Measurements from ENCODE around the gene CLDN4. TPM values are rescaled to one million over a fixed set of nuclear protein-coding genes. Genes with fewer than 3 reads are reported as not detected.

CLDN4 gene
- total RNA-seq, 2 donors from 2014 or later, result 162 to 216 TPM

GRCh38 chr7:73799282-73800141 lies 31.3 kb upstream of the CLDN4 start:
- no peak overlapping the region for H3K27ac ChIP-seq
- intact Hi-C loops (cut with DNase I), result no loop called here

GRCh38 chr7:73801577-73801976 lies 29.2 kb upstream of the CLDN4 start:
- no peaks in the 10 kb centered on the region for H3K36me3 ChIP-seq
- 23% methylated on average over 1 of the region's 1 CpG for WGBS
- intact Hi-C loops (cut with DNase I), result no loop called here
- no peak overlapping the region for H3K27ac ChIP-seq
- H3K4me3 ChIP-seq, result no peak overlapping the region
- TF ChIP-seq POLR2A (IDR thresholded peaks at IDR 0.05) (no peak), POLR2AphosphoS5 (IDR thresholded peaks at IDR 0.05) (no peak), CTCF (IDR thresholded peaks at IDR 0.05) (no peak)
- no peaks in the 10 kb centered on the region for H3K27me3 ChIP-seq (replicated peaks; ENCODE audit: insufficient read depth)
- DNase-seq (ENCODE audit: low spot score), result no peak
- no peaks in the 10 kb centered on the region for H3K4me1 ChIP-seq (replicated peaks)
- H3K9me3 ChIP-seq, result no peaks in the 10 kb centered on the region

More at GRCh38 chr7:73799282-73800141, 31.3 kb upstream of the CLDN4 start:
- no peaks in the 10 kb centered on the region for H3K36me3 ChIP-seq
- no peaks in the 10 kb centered on the region for H3K4me1 ChIP-seq (replicated peaks)
- TF ChIP-seq POLR2AphosphoS5 (IDR thresholded peaks at IDR 0.05), result no peak
- no peak for TF ChIP-seq POLR2A (IDR thresholded peaks at IDR 0.05)
- no peak for TF ChIP-seq CTCF (IDR thresholded peaks at IDR 0.05)
- no peak for DNase-seq (ENCODE audit: low spot score)
- 63% methylated on average over 10 of the region's 10 CpGs for WGBS
- H3K4me3 ChIP-seq, result no peak overlapping the region
- H3K27me3 ChIP-seq (replicated peaks; ENCODE audit: insufficient read depth), result no peaks in the 10 kb centered on the region
- H3K9me3 ChIP-seq, result no peaks in the 10 kb centered on the region

GRCh38 chr7:73802459-73802858 lies 28.3 kb upstream of the CLDN4 start:
- Histone ChIP-seq H3K27me3 (replicated peaks; ENCODE audit: insufficient read depth) (no peaks in the 10 kb centered on the region), H3K9me3 (no peaks in the 10 kb centered on the region), H3K4me3 (no peak overlapping the region), H3K27ac (no peak overlapping the region), H3K4me1 (replicated peaks) (no peaks in the 10 kb centered on the region), H3K36me3 (no peaks in the 10 kb centered on the region)
- WGBS, result 85% methylated on average over 4 of the region's 4 CpGs
- TF ChIP-seq POLR2A (IDR thresholded peaks at IDR 0.05) (no peak), CTCF (IDR thresholded peaks at IDR 0.05) (no peak), POLR2AphosphoS5 (IDR thresholded peaks at IDR 0.05) (no peak)
- DNase-seq (ENCODE audit: low spot score), result no peak
- intact Hi-C loops (cut with DNase I), result no loop called here

GRCh38 chr7:73809467-73809951 lies 21.3 kb upstream of the CLDN4 start:
- Histone ChIP-seq H3K36me3 (no peaks in the 10 kb centered on the region), H3K4me3 (no peak overlapping the region), H3K4me1 (replicated peaks) (no peaks in the 10 kb centered on the region), H3K9me3 (no peaks in the 10 kb centered on the region), H3K27me3 (replicated peaks; ENCODE audit: insufficient read depth) (no peaks in the 10 kb centered on the region), H3K27ac (no peak overlapping the region)
- intact Hi-C loops (cut with DNase I), result no loop called here
- no peak for DNase-seq (ENCODE audit: low spot score)
- TF ChIP-seq POLR2AphosphoS5 (IDR thresholded peaks at IDR 0.05) (no peak), CTCF (IDR thresholded peaks at IDR 0.05) (no peak), POLR2A (IDR thresholded peaks at IDR 0.05) (no peak)
- WGBS, result 58% methylated on average over 21 of the region's 21 CpGs

GRCh38 chr7:73810998-73811360 lies 19.8 kb upstream of the CLDN4 start:
- H3K4me1 ChIP-seq (replicated peaks), result no peaks in the 10 kb centered on the region
- H3K4me3 ChIP-seq, result no peak overlapping the region
- H3K9me3 ChIP-seq, result no peaks in the 10 kb centered on the region
- H3K36me3 ChIP-seq, result no peaks in the 10 kb centered on the region
- H3K27ac ChIP-seq, result no peak overlapping the region
- WGBS, result 50% methylated on average over 4 of the region's 4 CpGs
- no peak for TF ChIP-seq CTCF (IDR thresholded peaks at IDR 0.05)
- TF ChIP-seq POLR2AphosphoS5 (IDR thresholded peaks at IDR 0.05), result no peak
- TF ChIP-seq POLR2A (IDR thresholded peaks at IDR 0.05), result no peak
- no peaks in the 10 kb centered on the region for H3K27me3 ChIP-seq (replicated peaks; ENCODE audit: insufficient read depth)
- intact Hi-C loops (cut with DNase I), result no loop called here
- no peak for DNase-seq (ENCODE audit: low spot score)
